Measurements from ENCODE around the gene IL22RA1.
A peak's percentile ranks its signal among the peaks of the same experiment; 100 is the strongest.

The IL22RA1 gene, protein sequence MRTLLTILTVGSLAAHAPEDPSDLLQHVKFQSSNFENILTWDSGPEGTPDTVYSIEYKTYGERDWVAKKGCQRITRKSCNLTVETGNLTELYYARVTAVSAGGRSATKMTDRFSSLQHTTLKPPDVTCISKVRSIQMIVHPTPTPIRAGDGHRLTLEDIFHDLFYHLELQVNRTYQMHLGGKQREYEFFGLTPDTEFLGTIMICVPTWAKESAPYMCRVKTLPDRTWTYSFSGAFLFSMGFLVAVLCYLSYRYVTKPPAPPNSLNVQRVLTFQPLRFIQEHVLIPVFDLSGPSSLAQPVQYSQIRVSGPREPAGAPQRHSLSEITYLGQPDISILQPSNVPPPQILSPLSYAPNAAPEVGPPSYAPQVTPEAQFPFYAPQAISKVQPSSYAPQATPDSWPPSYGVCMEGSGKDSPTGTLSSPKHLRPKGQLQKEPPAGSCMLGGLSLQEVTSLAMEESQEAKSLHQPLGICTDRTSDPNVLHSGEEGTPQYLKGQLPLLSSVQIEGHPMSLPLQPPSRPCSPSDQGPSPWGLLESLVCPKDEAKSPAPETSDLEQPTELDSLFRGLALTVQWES

DNA sequence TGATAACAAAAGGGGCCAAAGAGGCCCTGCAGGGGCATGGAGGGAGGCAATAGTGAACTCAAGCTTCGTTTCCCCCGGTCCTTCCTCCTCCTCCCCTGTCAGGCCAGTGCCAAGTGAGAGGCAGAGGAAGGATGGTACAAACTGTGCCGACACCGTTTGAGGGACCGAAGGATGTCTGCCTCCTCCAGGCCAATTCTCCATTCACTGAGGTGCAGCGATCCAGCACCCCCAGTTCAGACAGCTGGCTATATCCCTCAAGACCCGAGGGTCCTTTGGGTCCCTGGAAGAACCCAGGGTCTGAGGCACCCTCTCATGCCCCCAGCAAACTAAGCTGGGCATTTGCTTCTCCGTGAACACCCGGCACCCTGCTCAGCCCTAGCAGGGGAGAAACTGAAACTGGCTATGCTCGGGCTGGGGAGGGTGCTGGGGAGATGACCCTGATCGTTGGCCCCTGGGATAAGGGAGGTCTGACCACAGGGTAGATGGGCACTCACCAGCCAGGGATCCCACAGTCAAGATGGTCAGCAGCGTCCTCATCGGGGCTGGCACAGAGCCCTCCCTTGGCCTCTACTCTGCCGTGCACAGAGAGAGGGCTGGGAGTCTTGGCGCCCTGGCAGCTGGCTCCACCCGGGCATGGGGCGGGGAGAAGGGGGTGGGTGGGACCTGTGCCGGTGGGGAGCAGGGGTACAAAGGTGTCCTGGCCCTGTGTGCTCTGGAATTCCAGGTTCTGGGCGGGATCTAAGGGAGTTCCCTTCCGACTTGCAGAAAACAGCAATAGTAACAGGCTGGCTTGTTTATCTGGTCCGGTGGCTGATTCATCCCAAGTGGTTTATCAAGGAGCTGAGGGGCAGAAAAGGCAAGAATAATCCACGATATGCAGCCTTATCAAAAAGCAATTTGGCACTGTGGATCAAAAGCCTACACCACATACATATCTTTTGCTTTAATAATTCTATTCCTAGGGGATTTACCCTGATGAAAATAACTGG is at the start of gene IL22RA1:
IL22RA1 (minus strand) TSS at position 595 of the 989 bp plus-strand sequence; CDS start at position 537, 58 bp downstream.
- DNase-seq: peak; percentile 27

DNA sequence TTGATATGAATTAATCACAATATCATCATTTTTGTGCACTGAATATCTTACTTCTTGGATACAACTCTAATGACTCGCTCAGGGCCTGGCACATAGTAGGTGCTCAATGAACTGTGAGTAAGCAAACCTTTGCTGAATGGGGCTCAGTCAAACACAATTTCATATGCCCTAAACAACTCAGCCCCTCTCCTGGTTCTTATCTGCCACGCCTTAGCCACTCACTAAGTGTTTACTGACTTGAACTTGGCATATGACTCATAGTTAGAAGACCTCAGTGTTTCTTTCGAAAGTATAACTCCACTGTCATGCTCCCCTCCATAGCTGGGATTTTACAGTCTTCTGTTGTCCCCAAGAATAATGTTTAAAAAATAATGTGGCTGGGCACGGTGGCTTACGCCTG is 48.9 kb upstream of the IL22RA1 start:
- DNase-seq: peak; percentile 64

DNA sequence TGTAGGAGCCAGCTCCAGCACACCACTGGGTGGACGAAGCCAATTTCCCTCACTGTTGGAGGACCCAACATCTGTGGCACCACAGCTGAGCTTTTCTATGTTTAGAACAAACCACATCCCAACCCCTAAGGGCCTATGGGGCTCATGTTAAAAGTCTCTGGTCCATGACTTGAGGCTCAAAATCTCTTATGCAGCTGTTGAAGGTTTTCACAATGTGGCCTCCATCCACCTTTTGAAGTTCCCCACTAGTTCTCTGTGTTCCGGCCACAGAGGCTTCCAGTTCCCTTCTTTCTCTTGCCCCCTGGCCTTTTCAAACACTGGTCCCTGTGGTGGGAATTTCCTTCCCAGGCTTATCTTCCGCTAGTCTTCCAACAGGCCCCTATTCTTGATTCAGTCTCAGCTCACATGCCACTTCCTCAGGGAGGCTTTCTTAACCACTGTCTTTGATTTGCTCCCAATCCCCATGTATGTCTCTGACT is 48.1 kb upstream of the IL22RA1 start:
- no peak for DNase-seq

DNA sequence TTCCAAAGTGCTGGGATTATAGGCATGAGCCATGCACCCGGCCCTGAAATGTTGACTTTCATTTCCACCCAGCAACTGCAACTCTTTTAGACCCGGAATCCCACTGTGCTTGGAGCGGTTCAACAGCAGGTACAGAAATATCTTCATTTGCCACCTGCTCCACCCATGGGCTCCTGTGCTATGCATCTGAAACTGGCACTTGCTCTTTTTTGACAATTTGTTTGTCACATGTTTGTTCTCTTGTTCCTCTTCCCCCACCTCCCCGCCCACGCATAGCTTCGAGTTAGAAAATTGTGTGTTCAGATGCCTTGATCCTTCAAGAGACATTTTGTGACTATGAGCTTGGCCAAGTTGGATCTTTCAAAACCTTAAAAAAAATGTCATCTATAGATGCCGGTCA is 46.6 kb upstream of the IL22RA1 start:
- DNase-seq: no peak

DNA sequence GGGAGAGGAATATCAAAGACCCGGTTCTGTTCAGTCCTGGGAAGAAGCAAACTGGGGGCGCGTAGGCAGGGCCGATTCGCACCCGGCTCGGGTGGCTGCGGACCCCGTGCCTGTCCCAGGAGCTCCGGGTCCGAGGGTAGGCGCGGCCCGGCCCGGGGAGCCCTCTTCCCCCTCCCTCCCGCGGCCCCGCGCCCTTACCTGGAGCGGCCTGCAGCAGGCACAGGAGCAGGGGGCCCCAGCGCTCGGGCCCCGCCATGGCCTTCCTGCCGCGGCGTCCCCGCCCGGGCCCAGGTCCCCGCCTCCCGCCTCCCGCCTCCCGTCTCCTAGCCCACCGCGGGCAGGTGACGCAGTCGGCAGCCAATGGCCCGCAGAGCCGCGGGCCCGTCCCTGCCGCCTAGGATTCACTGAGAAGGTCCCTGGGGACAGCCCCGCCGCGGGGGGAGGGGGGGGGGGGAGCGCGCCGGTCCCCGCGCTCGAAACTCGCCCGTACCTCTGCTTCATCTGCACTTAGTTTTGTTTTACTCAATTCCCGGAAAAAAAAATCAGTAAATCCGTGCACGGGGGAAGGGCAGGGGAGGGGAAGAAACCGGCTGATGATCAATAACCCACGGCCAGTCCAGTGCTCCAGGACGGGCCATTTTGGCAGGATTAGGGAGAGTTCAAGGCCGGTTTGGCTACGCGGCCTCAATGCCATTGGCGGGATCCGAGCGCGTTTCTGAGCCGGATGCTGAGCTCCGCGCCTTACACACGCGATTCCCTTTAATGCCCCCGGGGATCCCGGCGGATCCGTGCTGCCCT is 44.3 kb upstream of the IL22RA1 start, which contains the start of gene IFNLR1:
IFNLR1 (minus strand) TSS at position 297 of the 798 bp plus-strand sequence; CDS start at position 256, 41 bp downstream.
- peak; percentile 35 for DNase-seq

DNA sequence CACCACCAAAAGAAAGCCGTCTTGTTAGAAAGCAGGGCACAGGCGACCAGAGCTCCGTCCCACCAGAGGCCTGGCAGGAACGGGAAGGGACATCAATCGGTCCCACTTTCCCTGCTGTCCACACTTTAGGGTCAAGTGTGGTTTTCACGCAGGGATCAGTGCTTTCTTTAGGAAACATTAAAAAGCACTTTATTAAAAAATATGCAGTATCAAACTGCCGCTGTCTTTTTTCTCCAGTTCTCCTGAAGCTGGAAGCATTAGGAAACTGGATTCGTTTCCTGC is 43.7 kb upstream of the IL22RA1 start:
- no peak for DNase-seq

DNA sequence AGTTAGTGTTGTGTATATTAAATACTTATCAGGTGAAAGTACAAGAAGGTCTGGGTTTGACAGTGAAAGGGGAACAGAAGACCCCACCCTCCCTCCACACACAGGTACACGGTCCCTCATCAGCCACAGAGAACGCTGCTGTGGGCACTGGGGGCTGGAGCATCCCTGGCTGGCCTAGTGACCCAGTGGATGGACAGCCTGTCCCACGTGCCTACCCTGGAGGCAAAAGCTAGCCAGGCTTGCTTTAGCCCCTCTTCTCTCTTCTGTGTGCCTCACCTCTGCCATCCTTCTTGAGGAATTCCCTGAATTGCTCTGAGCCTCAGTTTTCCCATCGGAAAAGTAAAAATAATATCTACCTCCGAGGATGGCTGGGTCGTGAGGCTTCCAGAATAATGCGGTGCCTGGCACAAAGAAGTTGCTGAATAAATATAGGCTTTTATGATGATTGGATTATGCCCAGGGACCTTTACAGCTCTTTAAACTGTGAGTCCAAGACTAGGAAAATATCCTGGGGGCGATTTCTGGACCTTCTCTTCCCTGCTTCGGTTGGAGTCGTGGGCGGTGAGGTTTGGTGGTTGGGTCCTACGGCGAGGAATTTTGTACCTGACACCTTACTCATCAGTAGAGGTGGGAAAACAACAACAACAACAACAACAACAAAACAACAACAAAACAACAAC is 43.2 kb upstream of the IL22RA1 start:
- no peak for DNase-seq

DNA sequence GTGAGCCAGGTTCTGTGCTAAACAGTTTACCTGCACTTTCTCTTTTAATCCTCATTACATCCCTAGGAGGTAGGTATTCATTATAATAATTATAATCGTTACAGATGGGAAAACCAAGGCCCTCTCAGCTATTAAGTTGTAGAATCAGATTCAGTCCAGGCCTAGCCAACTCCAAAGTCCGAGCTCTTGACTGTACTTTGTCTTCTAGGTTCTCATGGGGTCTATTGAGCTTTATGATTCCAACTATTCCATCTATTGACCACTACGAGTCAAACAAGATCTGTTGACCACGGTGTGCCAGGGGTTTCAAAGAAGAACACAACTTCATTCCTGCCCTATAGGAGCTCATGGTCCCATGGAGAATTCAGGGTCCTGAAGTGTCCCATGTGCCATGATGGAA is 42.1 kb upstream of the IL22RA1 start:
- DNase-seq: no peak

DNA sequence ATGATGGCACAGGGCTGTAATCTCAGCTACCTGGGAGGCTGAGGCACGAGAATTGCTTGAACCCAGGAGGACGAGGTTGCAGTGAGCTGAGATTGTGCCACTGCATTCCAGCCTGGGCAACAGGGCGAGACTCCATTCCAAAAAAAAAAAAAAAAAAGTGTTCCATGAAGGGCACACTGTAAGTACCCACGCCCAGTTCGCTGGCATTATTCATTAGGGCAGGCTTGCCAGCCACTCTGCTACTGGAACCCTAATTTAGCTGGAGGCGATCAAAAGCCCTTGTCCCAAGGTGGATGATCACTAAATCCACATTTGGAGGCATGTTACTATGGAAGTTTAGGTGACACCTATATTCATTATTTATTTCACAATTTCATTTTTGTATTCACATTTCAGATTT is 39.1 kb upstream of the IL22RA1 start:
- no peak for DNase-seq

DNA sequence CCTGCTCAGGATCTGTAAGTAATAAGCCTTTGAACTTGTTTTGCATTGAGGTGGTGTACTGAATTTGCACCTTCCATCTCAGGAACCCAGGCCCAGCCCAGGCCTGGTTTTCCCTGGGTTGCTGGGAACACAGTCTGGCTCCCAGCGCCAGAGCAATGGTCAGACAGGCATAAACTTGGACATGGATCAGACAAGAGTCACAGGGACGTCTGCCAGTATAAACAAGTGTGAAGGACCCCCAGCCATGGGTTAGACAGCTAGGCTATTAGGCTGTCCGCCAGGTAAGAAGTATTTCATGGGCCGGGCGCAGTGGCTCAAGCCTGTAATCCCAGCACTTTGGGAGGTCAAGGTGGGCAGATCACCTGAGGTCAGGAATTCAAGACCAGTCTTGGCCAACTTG is 38.7 kb upstream of the IL22RA1 start:
- no peak for DNase-seq

DNA sequence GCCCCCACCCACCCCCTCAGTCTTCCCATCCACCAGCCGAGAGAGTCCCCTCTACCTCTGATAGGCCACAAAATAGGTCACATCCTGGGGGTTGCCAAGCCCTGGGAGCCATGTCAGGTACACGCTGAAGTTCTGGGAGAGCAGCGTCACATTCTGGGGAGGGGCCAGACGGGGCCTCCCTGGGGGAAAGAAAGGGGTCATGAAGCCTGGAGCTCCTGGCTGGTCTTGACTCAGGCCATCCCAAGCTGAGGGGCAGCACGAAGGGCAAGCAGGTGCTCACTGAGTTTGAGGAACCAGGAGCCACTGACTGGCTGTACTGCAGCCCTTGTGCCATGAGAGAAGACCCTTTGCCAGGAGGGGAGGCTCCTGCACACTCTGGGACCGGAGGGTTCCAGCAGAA is 37.7 kb upstream of the IL22RA1 start:
- no peak for DNase-seq

DNA sequence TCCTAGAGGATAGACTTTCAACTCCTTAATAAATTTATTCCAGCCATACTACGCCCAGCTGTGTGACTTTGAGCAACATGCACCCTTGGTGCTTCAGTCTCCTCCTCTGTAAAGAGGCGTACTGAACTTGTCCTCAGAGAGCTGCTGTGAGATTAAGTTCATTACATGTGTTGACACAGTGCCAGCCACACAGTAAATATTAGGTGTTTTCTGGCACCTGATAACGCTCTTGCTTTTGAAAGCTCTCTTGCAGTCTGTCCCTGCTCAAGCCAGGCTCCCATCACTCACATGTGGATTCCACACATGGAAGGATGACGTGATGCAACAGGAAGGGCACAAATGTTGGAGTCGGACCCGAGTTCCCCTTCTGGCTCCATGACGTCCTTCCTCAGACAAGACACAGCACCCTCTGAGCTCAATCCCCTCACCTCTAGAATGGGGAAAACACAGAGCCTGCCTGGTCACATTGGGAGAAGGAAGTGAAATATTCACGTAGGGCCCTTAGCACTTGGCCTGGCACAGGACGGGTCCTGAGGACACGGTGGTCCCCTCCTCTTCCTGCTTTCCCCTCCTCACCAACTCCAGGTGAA is 36.4 kb upstream of the IL22RA1 start:
- DNase-seq: no peak

DNA sequence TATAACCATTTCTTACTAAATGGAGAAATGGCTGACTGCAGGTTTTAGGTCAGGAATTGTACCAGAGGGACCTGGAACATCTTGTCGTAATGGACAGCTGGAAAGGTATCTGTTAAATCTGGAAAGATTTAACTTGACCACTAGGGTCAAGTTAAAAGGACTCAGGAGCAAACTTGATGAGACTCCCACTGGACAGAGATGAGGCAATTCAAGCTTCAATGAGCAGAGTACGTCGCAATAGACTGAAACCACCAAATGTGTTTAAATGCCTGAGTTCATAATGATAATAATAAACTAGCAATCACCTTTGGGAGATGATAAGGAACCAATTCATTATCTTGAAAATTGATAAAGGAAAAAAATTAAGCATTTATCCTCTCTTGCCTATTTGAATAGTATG is 35.5 kb upstream of the IL22RA1 start:
- DNase-seq: no peak

DNA sequence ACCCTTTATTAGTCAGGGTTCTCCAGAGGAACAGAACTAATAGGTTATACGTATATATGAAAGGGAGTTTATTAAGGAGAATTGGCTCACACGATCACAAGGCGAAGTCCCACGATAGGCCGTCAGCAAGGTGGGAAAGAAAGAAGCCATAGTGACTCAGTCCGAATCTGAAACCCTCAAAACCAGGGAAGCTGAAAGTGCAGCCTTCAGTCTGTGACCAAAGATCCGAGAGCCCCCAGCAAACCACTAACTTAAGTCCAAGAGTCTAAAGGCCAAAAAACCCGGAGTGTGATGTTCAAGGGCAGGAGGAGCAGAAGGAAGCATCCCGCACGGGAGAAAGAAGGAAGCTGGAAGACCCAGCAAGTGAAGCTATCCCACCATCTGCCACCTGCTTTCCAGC is 34.2 kb upstream of the IL22RA1 start:
- no peak for DNase-seq

DNA sequence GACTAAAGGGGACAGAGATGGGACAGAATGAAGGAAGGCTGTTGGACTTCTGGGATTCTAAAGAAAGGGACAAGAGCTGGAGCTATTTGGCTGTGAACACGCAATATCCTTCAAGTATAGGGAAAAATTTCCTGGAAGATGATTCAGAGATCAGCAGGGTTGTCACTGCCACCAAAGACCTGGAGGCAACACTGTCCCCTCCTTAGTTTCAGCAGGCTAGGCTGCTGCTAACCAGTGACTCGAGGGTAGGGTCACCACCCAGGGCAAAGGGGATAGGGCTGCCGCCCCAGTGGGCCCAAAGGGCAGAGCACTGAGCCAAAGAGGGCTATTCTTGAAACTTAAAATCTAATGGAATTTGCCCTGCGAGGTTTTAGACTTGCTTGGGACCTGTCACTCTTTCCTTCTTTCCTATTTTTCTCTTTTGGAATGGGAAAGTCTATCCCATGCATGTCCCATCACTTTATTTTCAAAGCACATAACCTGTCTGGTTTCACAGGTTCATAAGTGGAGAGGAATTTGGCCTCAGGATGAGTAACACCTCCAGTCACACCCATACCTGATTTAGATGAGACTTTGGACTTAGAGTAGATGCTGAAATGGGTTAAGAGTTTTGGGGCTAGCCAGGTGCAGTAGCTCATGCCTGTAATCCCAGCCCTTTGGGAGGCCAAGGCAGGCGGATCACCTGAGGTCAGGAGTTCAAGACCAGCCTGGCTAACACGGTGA is 32.3 kb upstream of the IL22RA1 start:
- no peak for DNase-seq

DNA sequence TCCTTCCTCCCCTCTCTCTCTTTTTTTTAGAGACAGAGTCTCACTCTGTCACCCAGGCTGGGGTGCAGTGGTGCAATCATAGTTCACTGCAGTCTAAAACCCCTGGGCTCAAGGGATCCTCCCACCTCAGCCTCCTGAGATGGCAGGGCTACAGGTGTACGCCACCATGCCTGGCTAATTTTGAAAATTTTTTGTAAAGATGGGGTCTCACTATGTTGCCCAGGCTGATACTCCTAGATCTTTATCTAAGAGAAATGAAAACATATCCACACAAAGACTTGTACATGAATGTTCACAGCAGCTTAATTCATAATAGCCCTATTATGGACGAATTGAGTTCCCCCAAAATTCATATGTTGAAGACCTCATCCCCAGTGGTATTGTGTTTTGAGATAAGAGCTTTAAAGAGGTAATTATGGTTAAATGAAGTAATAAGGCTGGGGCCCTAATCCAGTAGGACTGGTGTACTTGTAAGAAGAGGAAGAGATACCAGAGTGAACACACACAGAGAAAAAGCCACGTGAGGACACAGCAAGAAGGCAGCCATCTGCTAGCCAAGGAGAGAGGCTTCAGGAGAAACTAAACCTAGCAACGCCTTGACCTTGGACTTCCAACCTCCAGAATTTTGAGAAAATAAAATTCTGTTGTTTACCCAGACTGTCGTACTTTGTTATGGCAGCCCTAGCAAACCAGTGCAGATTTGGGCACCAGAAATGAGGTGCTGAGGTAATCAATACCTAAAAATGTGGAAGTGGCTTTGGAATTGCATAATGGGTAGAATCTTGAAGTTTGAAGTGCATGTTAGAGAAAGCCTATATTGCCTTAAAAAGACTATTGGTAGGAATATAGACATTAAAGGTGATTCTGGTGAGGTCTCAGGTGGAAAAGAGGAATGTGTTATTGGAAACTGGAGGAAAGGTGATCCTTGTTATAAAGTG is 31.0 kb upstream of the IL22RA1 start:
- DNase-seq: no peak

DNA sequence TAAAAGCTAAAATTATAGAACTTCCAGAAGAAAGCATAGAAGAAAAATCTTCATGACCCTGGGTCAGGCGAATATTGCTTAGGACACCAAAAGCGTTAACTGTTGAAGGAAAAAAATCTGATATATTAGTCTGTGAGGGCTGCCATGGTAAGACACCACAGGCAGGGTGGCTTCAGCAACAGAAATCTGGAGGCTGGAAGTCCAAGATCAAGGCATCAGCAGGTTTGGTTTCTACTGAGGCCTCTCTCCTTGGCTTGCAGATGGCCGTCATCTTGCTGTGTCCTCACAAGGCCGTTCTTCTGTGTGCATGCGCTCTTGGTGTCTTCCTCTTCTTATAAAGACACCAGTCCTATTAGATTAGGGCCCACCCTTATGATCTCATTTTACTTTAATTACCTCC is 29.7 kb upstream of the IL22RA1 start:
- DNase-seq: no peak

DNA sequence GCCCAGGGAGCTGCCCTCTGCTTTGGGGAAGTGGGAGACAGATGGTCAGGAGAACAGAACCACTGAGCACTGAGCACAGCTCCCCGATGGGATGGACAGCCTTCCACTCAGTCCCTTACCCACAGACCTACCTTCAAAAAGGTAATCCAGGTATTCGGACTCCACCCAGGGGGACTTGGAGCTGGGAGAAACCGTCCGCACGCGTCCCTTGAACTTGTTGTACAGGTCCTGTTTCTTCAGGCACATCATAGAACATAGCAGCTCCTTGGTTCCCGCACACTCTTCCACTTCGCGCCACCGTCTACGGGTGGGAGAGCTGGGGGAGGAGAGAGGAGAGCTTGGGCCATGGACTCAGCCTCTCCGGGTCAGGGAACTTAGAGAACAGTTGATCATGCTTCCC is 26.3 kb upstream of the IL22RA1 start:
- no peak for DNase-seq

DNA sequence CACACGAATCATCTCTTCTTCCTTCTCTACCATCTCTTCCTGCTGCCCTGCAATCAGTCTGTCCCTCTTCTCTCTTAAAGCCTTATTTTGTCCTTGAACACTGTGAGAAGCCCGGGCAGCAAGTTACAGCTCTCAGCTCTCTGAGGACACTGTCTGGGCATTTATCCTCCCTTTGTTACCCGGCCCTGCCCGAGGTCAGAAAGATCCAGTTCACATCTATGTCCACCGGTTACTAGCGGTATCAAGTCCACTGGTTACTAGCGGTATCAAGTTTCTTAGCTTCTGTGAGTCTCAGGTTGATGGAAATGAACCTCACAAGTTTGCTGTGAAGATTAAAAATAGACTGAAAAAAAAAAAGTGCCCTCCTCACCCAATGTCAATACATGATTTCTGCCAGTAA is 25.3 kb upstream of the IL22RA1 start:
- no peak for DNase-seq

DNA sequence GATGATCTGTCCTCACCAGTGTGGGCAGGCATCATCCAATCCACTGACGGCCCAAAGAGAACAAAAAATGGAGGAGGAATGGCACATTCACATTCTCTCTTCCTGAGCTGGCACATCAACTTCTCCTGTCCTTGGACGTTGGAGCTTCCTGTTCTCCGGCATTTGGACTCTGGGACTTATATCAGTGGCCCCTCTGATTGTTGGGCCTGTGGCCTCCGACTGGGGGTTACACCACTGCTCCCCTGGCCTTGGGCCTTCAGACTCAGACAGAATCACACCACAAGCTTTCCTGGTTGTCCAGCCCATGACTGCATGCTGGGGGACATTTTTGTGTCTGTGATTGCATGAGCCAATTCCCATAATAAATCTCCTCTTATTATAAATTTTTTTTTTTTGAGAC is 24.1 kb upstream of the IL22RA1 start:
- DNase-seq: no peak
